Hematopoietic multipotent progenitor cell treated with erythropoietin and hydrocortisone succinate and interleukin-3 and kit ligand, for 6 days (in vitro differentiated cells): ENCODE measurements around the gene INSYN1.
A peak's percentile ranks its signal among the peaks of the same experiment; 100 is the strongest.
"Not testable (repeated sequence)": the region's sequence is repeated elsewhere in the genome, so short reads cannot be mapped to it uniquely, and the experiment has no call there.

Experiments
- DNase-seq: peaks from one replicate; pipeline ENCODE4 v3.0.0-alpha.2; 2015

INSYN1 gene

GRCh38 chr15:73710321-73710720 is 42.8 kb downstream of the INSYN1 start:
- DNase-seq: no peak

GRCh38 chr15:73709686-73710085 is 43.5 kb downstream of the INSYN1 start:
- no peak for DNase-seq

DNA sequence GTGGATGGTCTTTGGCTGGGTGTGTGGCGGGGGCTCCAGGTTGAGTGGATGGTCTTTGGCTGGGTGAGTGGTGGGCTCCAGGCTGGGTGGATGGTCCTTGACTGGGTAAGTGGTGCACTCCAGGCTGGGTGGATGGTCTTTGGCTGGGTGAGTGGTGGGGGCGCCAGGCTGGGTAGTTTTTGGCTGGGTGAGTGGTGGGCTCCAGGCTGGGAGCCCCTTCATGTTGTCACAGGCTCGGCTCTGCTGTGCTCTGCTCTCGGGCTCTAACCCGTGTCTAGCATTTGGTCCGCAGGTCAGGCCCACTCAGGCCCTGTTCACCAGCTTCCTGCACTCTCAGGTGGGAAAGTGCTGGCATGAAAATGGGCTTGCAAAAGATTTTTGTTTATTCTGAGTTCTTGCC is 43.9 kb downstream of the INSYN1 start:
- DNase-seq: no peak

DNA sequence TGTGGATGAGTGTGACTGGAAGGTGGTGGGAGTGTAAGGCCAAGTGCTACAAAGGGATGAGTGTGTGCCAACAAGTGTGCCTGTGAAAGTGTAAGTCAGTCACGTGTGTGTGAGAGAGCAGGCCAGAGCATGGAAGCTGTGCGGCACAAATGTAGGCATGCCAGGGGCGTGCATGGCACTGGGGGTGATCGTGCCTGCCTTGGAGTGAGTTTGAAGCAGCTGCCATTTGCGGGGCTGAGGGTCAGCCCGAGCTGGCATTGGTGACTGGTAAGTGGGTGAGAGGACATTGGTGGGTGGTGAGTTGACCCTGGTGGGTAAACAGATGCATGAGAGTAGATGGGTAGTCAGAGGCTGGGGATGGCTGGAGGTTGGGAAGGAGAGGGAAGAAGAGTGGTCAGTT is 44.5 kb downstream of the INSYN1 start:
- no peak for DNase-seq

- DNase-seq: peak; percentile 83
Observed at GRCh38 chr15:73704869-73705645, 48.1 kb downstream of the INSYN1 start.

GRCh38 chr15:73704142-73704868 is 48.8 kb downstream of the INSYN1 start:
- DNase-seq: not testable (repeated sequence)

- not testable (repeated sequence) for DNase-seq
Observed at GRCh38 chr15:73703601-73704000, 49.5 kb downstream of the INSYN1 start.

GRCh38 chr15:73702311-73703239 is 50.6 kb downstream of the INSYN1 start:
- not testable (repeated sequence) for DNase-seq

- peak; percentile 92 for DNase-seq
Observed at GRCh38 chr15:73700041-73700842, 52.9 kb downstream of the INSYN1 start.

GRCh38 chr15:73699249-73700040 is 53.7 kb downstream of the INSYN1 start:
- DNase-seq: no peak

DNA sequence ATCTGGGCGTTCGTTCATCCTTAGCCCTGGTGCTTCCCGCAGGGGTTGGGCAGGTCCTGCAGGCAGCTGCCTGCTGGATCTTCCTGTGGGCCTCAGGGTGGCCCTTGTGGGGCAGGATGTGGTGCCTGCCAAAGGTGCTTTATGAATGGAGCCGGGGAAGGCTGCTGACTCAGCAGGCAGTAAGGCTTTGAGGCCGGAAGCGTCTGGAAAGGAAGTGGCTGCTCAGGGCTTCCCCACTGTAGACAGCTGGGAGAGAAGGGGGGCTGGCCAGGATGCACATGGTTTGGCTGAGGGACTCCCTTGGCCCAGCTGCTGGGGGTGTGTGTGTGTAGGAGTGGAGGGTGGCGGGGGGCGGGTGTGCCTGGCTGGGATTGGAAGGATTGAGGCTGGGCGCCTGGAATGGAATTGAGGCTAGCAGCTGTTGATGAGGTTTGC is 56.1 kb downstream of the INSYN1 start:
- DNase-seq: peak; percentile 77

DNA sequence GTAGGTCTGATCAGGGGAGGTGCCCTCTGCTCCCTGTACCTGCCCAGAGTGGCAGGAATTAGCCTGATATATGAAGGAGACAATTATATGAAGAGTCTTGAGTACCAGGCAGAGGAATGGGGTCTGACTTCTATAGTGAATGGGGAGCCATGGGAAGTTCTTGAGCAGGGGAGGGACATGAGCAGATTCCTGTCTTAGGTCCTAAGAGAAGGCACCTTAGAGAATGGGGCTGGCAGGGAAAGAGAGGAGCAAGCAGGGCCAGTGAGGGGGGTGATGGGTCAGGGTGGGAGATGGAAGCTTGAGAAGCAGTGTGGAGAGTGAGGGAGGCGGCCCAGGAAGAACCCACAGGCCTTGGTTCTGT is 56.5 kb downstream of the INSYN1 start:
- no peak for DNase-seq

- DNase-seq: no peak
Observed at GRCh38 chr15:73695773-73696640, 57.1 kb downstream of the INSYN1 start.

- DNase-seq: no peak
Observed at GRCh38 chr15:73694419-73694818, 58.7 kb downstream of the INSYN1 start.

- peak; percentile 35 for DNase-seq
Observed at GRCh38 chr15:73691396-73691795, 61.8 kb downstream of the INSYN1 start.

- peak; percentile 47 for DNase-seq
Observed at GRCh38 chr15:73688455-73688854, 64.7 kb downstream of the INSYN1 start.

GRCh38 chr15:73687351-73687750 is 65.8 kb downstream of the INSYN1 start:
- DNase-seq: no peak

DNA sequence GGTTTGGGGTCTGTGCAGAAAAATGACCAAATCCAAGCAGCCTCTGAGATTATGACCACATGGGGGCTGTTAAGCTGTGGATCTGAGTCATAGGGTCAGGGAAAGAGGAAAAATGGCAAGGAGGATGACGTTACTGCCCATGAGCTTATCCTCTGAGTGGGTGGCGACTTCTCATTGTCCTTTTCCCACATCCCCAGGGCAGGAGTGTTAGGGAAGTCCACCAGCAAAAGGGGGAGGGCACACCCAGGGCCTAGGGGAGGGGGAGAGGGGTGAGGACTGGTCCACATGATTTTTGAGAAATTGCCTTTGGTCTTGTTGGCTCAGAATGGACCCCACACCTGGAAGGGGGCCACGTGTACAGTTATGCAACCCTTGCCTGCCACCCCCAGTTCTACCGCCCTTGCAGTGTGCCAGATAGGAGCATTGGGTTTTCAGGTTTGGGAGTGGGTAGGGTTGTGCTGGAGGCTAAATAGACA is 66.3 kb downstream of the INSYN1 start:
- DNase-seq: no peak

DNA sequence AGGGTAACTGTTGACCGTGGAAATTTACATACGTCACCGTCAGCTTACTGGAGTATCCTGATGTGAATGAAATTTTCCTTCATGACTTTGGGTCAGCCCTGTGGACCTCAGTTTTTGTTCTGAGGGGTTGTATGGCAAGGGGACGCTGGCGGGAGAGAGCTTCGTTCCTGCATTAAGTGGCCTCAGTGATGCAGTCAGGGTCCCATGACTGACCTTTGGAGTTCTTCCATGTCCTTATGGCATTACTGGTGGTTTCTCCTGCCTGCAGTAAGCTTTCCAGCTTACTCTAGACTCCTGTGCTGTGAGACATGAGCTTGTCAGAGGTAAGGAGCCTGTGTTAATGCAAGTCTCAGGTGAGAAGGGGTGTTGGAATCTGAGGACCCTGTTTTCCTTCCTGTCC is 67.2 kb downstream of the INSYN1 start:
- DNase-seq: no peak
